Caco-2 (cell line): Measurements from ENCODE around the gene TMEM30A. TPM values are rescaled to one million over a fixed set of nuclear protein-coding genes. Genes with fewer than 3 reads are reported as not detected.

Experiments used
- Bru-seq: library from RNA; stranded (reverse); fragments of 400-500 nt; gene quantifications from one replicate; lab custom pipeline; 2021; lab: Mats Ljungman, UMichigan
- BruChase-seq, 2 experiments: library from RNA; stranded (reverse); fragments of 400-500 nt; gene quantifications; one replicate each; lab custom pipeline; 2021; lab: Mats Ljungman, UMichigan
- BruUV-seq: library from RNA; stranded (reverse); fragments of 400-500 nt; replicated peaks from 2 replicates; lab custom pipeline; 2021; lab: Mats Ljungman, UMichigan
- CTCF ChIA-PET: fragments of 300-600 bp; sonication (Branson Sonifier 250); formaldehyde crosslinking; loops from one replicate; lab custom pipeline; 2022; ENCODE audit warnings: antibody characterized with exemption; lab: Charles Lee
- POLR2A ChIA-PET: fragments of 300-600 bp; sonication (Branson Sonifier 250); formaldehyde crosslinking; loops from one replicate; lab custom pipeline; 2022; ENCODE audit warnings: antibody characterized with exemption; lab: Charles Lee
- DNase-seq, 2 experiments: peaks; one replicate each; pipeline versions ENCODE4 v3.0.0 to v3.0.0-alpha.2; 2020 to 2022
- H3K27me3 ChIP-seq: replicated peaks from 2 replicates; pipeline ENCODE4 v1.6.0; 2011; ENCODE audit warnings: low read length; ENCODE audit not compliant: control insufficient read depth, insufficient read depth
- H3K36me3 ChIP-seq: 2 replicates; pipeline ENCODE4 v1.5.1; 2011; ENCODE audit warnings: low read length; ENCODE audit not compliant: control insufficient read depth, insufficient read depth
- H3K4me1 ChIP-seq: fragments of 250-450 bp; sonication (Bioruptor Pico); 2 replicates; pipeline ENCODE4 v1.5.1; 2020; ENCODE audit warnings: mild to moderate bottlenecking
- H3K4me3 ChIP-seq: 2 replicates; pipeline ENCODE4 v1.5.1; 2011; ENCODE audit warnings: low read depth, mild to moderate bottlenecking, control low read depth, low read length
- H3K9me3 ChIP-seq: fragments of 250-450 bp; sonication (Bioruptor Pico); 2 replicates; pipeline ENCODE4 v1.5.1; 2020; ENCODE audit warnings: mild to moderate bottlenecking, moderate library complexity
- H3K27ac Mint-ChIP-seq: one replicate; pipeline ENCODE4 v1.8.0; 2022; ENCODE audit warnings: mixed read lengths; ENCODE audit not compliant: unreplicated experiment
- H3K27me3 Mint-ChIP-seq: one replicate; pipeline ENCODE4 v1.8.0; 2022; ENCODE audit warnings: mixed read lengths; ENCODE audit not compliant: insufficient read depth, unreplicated experiment
- H3K36me3 Mint-ChIP-seq: one replicate; pipeline ENCODE4 v1.8.0; 2022; ENCODE audit warnings: mild to moderate bottlenecking, mixed read lengths; ENCODE audit not compliant: insufficient read depth, unreplicated experiment
- H3K4me1 Mint-ChIP-seq: one replicate; pipeline ENCODE4 v1.8.0; 2022; ENCODE audit warnings: low read depth, mixed read lengths; ENCODE audit not compliant: unreplicated experiment
- H3K4me3 Mint-ChIP-seq: one replicate; pipeline ENCODE4 v1.8.0; 2022; ENCODE audit warnings: mild to moderate bottlenecking, moderate library complexity, mixed read lengths; ENCODE audit not compliant: unreplicated experiment
- H3K9me3 Mint-ChIP-seq: one replicate; pipeline ENCODE4 v1.8.0; 2022; ENCODE audit warnings: mixed read lengths; ENCODE audit not compliant: unreplicated experiment
- CTCF ChIP-seq, 2 experiments: fragments of 200-600 bp in 1 of 2; IDR thresholded peaks; 1 replicate in 1 of 2; 2 replicates in 1 of 2; pipeline versions ENCODE4 v1.5.1 to v1.8.0; 2011 to 2022; ENCODE audit warnings: antibody characterized with exemption in 1 of 2, control low read depth in 1 of 2, inconsistent platforms in 1 of 2, low read depth in 1 of 2, low read length in 1 of 2, mild to moderate bottlenecking in 1 of 2, moderate library complexity in 1 of 2; ENCODE audit not compliant: insufficient read depth in 1 of 2, severe bottlenecking in 1 of 2, unreplicated experiment in 1 of 2
- intact Hi-C: fragments of 100-400 bp; cut with micrococcal nuclease; formaldehyde crosslinking; loops from one replicate; pipeline ENCODE4 v1.10.0; 2022; ENCODE audit not compliant: unreplicated experiment
- long read RNA-seq: library from polyadenylated mRNA; stranded (forward); transcript quantifications from one replicate; pipeline ENCODE4 v2.0.0, GENCODE V29; 2022
- total RNA-seq: library from RNA; stranded (reverse); gene quantifications from 2 replicates; pipeline ENCODE4 v1.2.3, GENCODE V29; 2022

Gene TMEM30A
- total RNA-seq (55.8 and 58.9 TPM in 2 replicates), Bru-seq, nascent RNA (percentile 87 among the genes with signal in this experiment), BruChase-seq, experiment 1, labeled RNA remaining after a 2-hour chase (percentile 92 among the genes with signal in this experiment), BruChase-seq, experiment 2, labeled RNA remaining after a 6-hour chase (percentile 97 among the genes with signal in this experiment)
- long read RNA-seq, full-length matches to known transcripts = 122 of 153 reads
- long read RNA-seq, partial matches to known transcripts = 9 of 153 reads
- long read RNA-seq, other reads (novel, unspliced or antisense) = 22 of 153 reads

GRCh38 chr6:75284632-75285282 lies at the start of gene TMEM30A:
Gene TMEM30A (minus strand): TSS chr6:75284792. CDS start chr6:75284638, 154 bp downstream.
- Mint-ChIP-seq H3K4me3 (no peak within 1 kb of the TSS), H3K27ac (no peak within 1 kb of the TSS), H3K9me3 (no peaks in the 10 kb centered on the region), H3K36me3 (no peaks in the 10 kb centered on the region), H3K27me3 (no peaks in the 10 kb centered on the region), H3K4me1 (no peaks in the 10 kb centered on the region)
- Histone ChIP-seq H3K36me3 (no peaks in the 10 kb centered on the region), H3K4me3 (peak within 1 kb of the TSS; percentile 97), H3K9me3 (no peaks in the 10 kb centered on the region), H3K4me1 (peaks cover 13% of the 10 kb centered on the region; the same call in 1 of the 2 replicates), H3K27me3 (no peaks in the 10 kb centered on the region)
- ChIA-PET CTCF (interaction anchor here (0.7 to 1.8 kb wide), 3 partner anchors 12 to 1546 kb away, joined by 3 to 11 read pairs (median 10); no protein-coding TSS in a partner anchor), POLR2A (interaction anchor here (0.6 to 1.0 kb wide), 3 partner anchors 10 to 182 kb away, joined by 3 to 4 read pairs (median 4); partner anchors contain the start of gene COX7A2)
- DNase-seq = peak; percentile 97 to 98
- TF ChIP-seq CTCF (IDR thresholded peaks at IDR 0.05; ENCODE audit: insufficient read depth in 1 of 2, low read depth in 1 of 2, low read length in 1 of 2, severe bottlenecking in 1 of 2, unreplicated experiment in 1 of 2) = no peak
- intact Hi-C loops = loop anchor here (1.0 to 2.0 kb wide), 3 partner anchors 18 to 318 kb away; partner anchors contain the start of gene COX7A2
- BruUV-seq = no TSS peak

- no TSS peak for BruUV-seq
- no peak overlapping the region for H3K27ac Mint-ChIP-seq
- no peak overlapping the region for H3K4me3 Mint-ChIP-seq
- H3K4me3 ChIP-seq = no peak overlapping the region
- no peaks in the 10 kb centered on the region for H3K36me3 Mint-ChIP-seq
- H3K36me3 ChIP-seq = no peaks in the 10 kb centered on the region
- CTCF ChIA-PET = no interaction called here
- H3K9me3 Mint-ChIP-seq = no peaks in the 10 kb centered on the region
- peaks cover 16% of the 10 kb centered on the region for H3K27me3 Mint-ChIP-seq
- DNase-seq = no peak
- H3K4me1 Mint-ChIP-seq = no peaks in the 10 kb centered on the region
- POLR2A ChIA-PET = no interaction called here
- H3K9me3 ChIP-seq = no peaks in the 10 kb centered on the region
- intact Hi-C loops = no loop called here
- no peaks in the 10 kb centered on the region for H3K4me1 ChIP-seq
- TF ChIP-seq CTCF (IDR thresholded peaks at IDR 0.05; ENCODE audit: insufficient read depth in 1 of 2, low read depth in 1 of 2, low read length in 1 of 2, severe bottlenecking in 1 of 2, unreplicated experiment in 1 of 2) = no peak
- H3K27me3 ChIP-seq = no peaks in the 10 kb centered on the region
Measured at GRCh38 chr6:75333676-75334200, 49.1 kb upstream of the TMEM30A start.

GRCh38 chr6:75331151-75331550 lies 46.6 kb upstream of the TMEM30A start:
- intact Hi-C loops = no loop called here
- ChIA-PET CTCF (no interaction called here), POLR2A (no interaction called here)
- no TSS peak for BruUV-seq
- Mint-ChIP-seq H3K9me3 (no peaks in the 10 kb centered on the region), H3K4me3 (no peak overlapping the region), H3K36me3 (no peaks in the 10 kb centered on the region), H3K27ac (no peak overlapping the region), H3K27me3 (peaks cover 21% of the 10 kb centered on the region), H3K4me1 (no peaks in the 10 kb centered on the region)
- no peak for DNase-seq
- H3K4me3 ChIP-seq = no peak overlapping the region
- no peaks in the 10 kb centered on the region for H3K27me3 ChIP-seq
- no peaks in the 10 kb centered on the region for H3K36me3 ChIP-seq
- no peaks in the 10 kb centered on the region for H3K4me1 ChIP-seq
- H3K9me3 ChIP-seq = no peaks in the 10 kb centered on the region
- TF ChIP-seq CTCF (IDR thresholded peaks at IDR 0.05; ENCODE audit: insufficient read depth in 1 of 2, low read depth in 1 of 2, low read length in 1 of 2, severe bottlenecking in 1 of 2, unreplicated experiment in 1 of 2) = no peak
